Stomach (tissue), 4 donors: ENCODE measurements around the gene AGL.

Source experiments
- CTCF ChIP-seq, 7 experiments: fragments of 450-650 bp in 4 of 7; fragments of 200-600 bp in 3 of 7; sonication (generic) in 3 of 7; IDR thresholded peaks; one replicate each; pipeline ENCODE4 v1.5.1; 2016 to 2019; ENCODE audit warnings: antibody characterized with exemption in 7 of 7, control low read depth in 2 of 7, mild to moderate bottlenecking in 1 of 7
- POLR2AphosphoS5 ChIP-seq, 3 donors: sonication (generic); formaldehyde crosslinking; IDR thresholded peaks; one replicate each; pipeline ENCODE4 v1.6.1; 2016; ENCODE audit warnings: antibody characterized with exemption in 3 of 3

- TF ChIP-seq CTCF (IDR thresholded peaks at IDR 0.05) (no peak), POLR2AphosphoS5 (IDR thresholded peaks at IDR 0.05) (no peak)
Observed at GRCh38 chr1:99811747-99812146, 38.4 kb upstream of the AGL start.
